ENCODE data around the gene RTL10. TPM values are rescaled to one million over a fixed set of nuclear protein-coding genes. Genes with fewer than 3 reads are reported as not detected.

Gene RTL10
- total RNA-seq, 1 experiment from 2014 or later, result 24.4 TPM

DNA sequence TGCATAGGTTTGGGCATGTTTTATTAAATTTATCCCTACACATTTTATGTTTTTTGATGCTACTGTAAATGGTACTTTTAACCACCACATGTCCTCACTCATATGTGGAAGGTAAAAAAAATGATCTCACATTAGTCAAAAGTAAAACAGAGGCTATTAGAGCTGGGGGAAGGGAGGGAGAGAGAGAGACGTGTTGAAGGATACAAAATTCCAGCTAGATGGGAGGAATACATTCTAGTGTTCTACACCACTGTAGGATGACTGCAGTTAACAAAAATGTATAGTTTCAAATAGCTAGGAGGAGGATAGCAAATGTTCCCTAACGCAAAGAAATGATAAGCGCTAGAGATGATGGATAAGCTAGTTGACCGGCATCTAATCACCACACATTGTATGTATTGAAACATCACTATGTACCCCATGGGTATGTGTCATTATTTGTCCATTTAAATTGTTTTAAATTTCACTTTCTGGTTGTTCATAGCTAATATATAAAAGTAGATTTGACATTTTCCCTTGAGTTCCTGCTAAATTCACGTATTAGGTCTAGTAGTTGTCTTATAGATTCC is 9.9 kb upstream of the RTL10 start:
- Histone ChIP-seq H3K4me1 (ENCODE audit: insufficient read depth, low read length) (no peaks in the 10 kb centered on the region), H3K79me2 (ENCODE audit: insufficient read depth, low read length) (no peaks in the 10 kb centered on the region), H4K5ac (ENCODE audit: insufficient read length, low read depth, low read length) (no peak overlapping the region), H3K9me3 (ENCODE audit: control insufficient read depth, low read depth, low read length) (no peaks in the 10 kb centered on the region), H3K4me2 (ENCODE audit: insufficient read depth, insufficient read length, low read length) (no peak overlapping the region), H3K27ac (ENCODE audit: insufficient read length, low read depth, low read length) (no peak overlapping the region), H3K14ac (ENCODE audit: insufficient read depth, low read length) (no peak overlapping the region), H2BK20ac (ENCODE audit: low read depth, low read length, poor library complexity, severe bottlenecking) (no peak overlapping the region), H2BK12ac (ENCODE audit: insufficient read length, low read depth, low read length) (no peak overlapping the region), H3K27me3 (ENCODE audit: insufficient read depth, low read length) (no peaks in the 10 kb centered on the region), H3K9ac (ENCODE audit: extremely low read depth, insufficient read length, low read length) (no peak overlapping the region), H3K56ac (ENCODE audit: insufficient read length, low read depth, low read length) (no peak overlapping the region), H4K8ac (replicated peaks; ENCODE audit: insufficient read length, low read depth, low read length) (no peak overlapping the region), H2BK120ac (ENCODE audit: low read depth, low read length, poor library complexity, severe bottlenecking) (no peak overlapping the region), H2BK5ac (ENCODE audit: insufficient read length, low read length) (no peak overlapping the region), H3K4ac (ENCODE audit: low read depth, low read length) (no peak overlapping the region), H3K79me1 (ENCODE audit: insufficient read depth, low read depth, low read length, poor library complexity, severe bottlenecking) (no peaks in the 10 kb centered on the region), H2AFZ (ENCODE audit: low read length) (no peak overlapping the region), H3K23ac (ENCODE audit: insufficient read length, low read depth, low read length) (no peak overlapping the region), H2BK15ac (ENCODE audit: low read depth, low read length) (no peak overlapping the region), H3K23me2 (ENCODE audit: insufficient read length, low read depth, low read length, poor library complexity, severe bottlenecking) (no peaks in the 10 kb centered on the region), H2AK5ac (ENCODE audit: insufficient read length, low read length) (no peak overlapping the region), H4K91ac (ENCODE audit: insufficient read length, low read depth, low read length) (no peak overlapping the region), H3T11ph (ENCODE audit: low read length) (no peak overlapping the region), H4K20me1 (ENCODE audit: control insufficient read depth, insufficient read depth, insufficient read length) (no peaks in the 10 kb centered on the region), H3K18ac (ENCODE audit: insufficient read length, low read depth, low read length) (no peak overlapping the region)
- no CpG with 5 or more reads among the region's 5 CpGs for WGBS (ENCODE audit: extremely low coverage, insufficient read length, low lambda C conversion rate)
- Mint-ChIP-seq H3K36me3 (ENCODE audit: insufficient read depth in 1 of 3, low read depth in 3 of 3) (no peaks in the 10 kb centered on the region), H3K9me3 (no peaks in the 10 kb centered on the region), H3K4me3 (no peak overlapping the region), H3K27me3 (ENCODE audit: low read depth) (no peaks in the 10 kb centered on the region; the same call in 1 of the 2 replicates), H3K27ac (no peak overlapping the region), H3K4me1 (peaks cover 18 to 19% of the 10 kb centered on the region in 2 experiments)
- no peak for DNase-seq
- TF ChIP-seq, protein P1, sequence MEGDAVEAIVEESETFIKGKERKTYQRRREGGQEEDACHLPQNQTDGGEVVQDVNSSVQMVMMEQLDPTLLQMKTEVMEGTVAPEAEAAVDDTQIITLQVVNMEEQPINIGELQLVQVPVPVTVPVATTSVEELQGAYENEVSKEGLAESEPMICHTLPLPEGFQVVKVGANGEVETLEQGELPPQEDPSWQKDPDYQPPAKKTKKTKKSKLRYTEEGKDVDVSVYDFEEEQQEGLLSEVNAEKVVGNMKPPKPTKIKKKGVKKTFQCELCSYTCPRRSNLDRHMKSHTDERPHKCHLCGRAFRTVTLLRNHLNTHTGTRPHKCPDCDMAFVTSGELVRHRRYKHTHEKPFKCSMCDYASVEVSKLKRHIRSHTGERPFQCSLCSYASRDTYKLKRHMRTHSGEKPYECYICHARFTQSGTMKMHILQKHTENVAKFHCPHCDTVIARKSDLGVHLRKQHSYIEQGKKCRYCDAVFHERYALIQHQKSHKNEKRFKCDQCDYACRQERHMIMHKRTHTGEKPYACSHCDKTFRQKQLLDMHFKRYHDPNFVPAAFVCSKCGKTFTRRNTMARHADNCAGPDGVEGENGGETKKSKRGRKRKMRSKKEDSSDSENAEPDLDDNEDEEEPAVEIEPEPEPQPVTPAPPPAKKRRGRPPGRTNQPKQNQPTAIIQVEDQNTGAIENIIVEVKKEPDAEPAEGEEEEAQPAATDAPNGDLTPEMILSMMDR (conservative IDR thresholded peaks at IDR 0.05), result no peak

Data from H9 (cell line).